ENCODE data around the gene PGAM2. TPM values are rescaled to one million over a fixed set of nuclear protein-coding genes. Genes with fewer than 3 reads are reported as not detected.

PGAM2 gene
- total RNA-seq, 4 donors from 2014 or later: 2.3 to 5.0 TPM; not detected in 2

DNA sequence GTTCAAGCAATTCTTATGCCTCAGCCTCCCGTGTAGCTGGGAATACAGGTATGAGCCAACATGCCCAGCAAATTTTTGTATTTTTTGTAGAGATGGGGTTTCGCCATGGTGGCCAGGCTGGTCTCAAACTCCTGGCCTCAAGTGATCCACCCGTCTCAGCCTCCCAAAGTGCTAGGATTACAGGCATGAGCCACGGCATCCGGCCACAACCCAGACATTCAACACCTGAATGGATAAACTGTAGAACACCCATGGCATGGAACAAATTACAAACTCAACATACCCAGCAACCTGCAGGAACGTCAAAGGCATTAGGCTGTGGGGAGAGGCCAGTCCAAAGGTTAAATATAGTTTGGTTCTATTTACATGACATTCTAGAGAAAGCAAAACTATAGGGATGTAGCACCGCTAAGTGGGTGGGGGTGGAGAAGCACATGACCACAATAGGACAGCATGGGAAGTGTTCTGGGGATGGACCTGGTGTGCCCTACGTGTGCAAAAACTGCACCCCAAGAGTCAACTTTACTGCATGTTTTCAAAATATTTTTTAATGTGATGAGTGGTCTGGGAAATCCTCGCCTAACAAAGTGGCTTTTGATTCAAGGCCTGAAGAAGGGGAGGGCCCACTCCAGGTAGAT is 6.5 kb upstream of the PGAM2 start:
- H3K27me3 ChIP-seq: no peaks in the 10 kb centered on the region
- peaks cover 28% of the 10 kb centered on the region for H3K36me3 ChIP-seq
- WGBS: 71% methylated on average over 9 of the region's 9 CpGs
- no peaks in the 10 kb centered on the region for H3K9me3 ChIP-seq
- H3K27ac ChIP-seq: no peak overlapping the region
- no peak for DNase-seq (ENCODE audit: low spot score in 2 of 2)
- peaks cover 41% of the 10 kb centered on the region for H3K4me1 ChIP-seq
- H3K4me3 ChIP-seq: no peak overlapping the region
- TF ChIP-seq, protein P1, sequence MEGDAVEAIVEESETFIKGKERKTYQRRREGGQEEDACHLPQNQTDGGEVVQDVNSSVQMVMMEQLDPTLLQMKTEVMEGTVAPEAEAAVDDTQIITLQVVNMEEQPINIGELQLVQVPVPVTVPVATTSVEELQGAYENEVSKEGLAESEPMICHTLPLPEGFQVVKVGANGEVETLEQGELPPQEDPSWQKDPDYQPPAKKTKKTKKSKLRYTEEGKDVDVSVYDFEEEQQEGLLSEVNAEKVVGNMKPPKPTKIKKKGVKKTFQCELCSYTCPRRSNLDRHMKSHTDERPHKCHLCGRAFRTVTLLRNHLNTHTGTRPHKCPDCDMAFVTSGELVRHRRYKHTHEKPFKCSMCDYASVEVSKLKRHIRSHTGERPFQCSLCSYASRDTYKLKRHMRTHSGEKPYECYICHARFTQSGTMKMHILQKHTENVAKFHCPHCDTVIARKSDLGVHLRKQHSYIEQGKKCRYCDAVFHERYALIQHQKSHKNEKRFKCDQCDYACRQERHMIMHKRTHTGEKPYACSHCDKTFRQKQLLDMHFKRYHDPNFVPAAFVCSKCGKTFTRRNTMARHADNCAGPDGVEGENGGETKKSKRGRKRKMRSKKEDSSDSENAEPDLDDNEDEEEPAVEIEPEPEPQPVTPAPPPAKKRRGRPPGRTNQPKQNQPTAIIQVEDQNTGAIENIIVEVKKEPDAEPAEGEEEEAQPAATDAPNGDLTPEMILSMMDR (IDR thresholded peaks at IDR 0.05): no peak
- TF ChIP-seq POLR2A (IDR thresholded peaks at IDR 0.05): no peak
- TF ChIP-seq POLR2AphosphoS5 (IDR thresholded peaks at IDR 0.05): no peak
- TF ChIP-seq EP300 (IDR thresholded peaks at IDR 0.05): no peak

DNA sequence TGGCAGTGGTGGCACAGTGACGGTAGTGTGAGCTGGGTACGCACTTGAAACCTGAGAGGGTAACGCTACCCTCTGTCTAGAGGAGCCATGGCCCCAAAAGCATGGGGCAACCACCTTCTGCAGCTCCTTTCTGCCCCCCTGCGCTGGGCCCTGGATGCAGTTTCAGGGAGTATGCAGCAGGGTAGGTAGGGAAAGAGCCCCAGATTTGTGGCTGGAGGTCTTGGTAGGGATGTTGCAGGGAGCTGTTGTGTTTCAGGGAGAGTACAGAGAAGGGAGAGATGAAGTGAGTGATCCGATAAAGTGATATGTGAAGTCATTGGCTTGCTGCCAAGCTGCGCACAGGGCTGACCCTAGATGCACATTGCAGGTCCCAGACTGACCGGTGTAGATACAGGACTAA is 2.7 kb upstream of the PGAM2 start:
- DNase-seq (ENCODE audit: low spot score in 2 of 2): no peak
- TF ChIP-seq POLR2AphosphoS5 (IDR thresholded peaks at IDR 0.05): no peak
- no peak for TF ChIP-seq POLR2A (IDR thresholded peaks at IDR 0.05)
- TF ChIP-seq, protein P1 (IDR thresholded peaks at IDR 0.05): no peak
- no peak for TF ChIP-seq EP300 (IDR thresholded peaks at IDR 0.05)
- Histone ChIP-seq H3K27ac (no peak overlapping the region), H3K4me3 (no peak overlapping the region), H3K27me3 (no peaks in the 10 kb centered on the region), H3K36me3 (peaks cover 3% of the 10 kb centered on the region), H3K9me3 (no peaks in the 10 kb centered on the region), H3K4me1 (peaks cover 43% of the 10 kb centered on the region)
- 71% methylated on average over 7 of the region's 7 CpGs for WGBS

DNA sequence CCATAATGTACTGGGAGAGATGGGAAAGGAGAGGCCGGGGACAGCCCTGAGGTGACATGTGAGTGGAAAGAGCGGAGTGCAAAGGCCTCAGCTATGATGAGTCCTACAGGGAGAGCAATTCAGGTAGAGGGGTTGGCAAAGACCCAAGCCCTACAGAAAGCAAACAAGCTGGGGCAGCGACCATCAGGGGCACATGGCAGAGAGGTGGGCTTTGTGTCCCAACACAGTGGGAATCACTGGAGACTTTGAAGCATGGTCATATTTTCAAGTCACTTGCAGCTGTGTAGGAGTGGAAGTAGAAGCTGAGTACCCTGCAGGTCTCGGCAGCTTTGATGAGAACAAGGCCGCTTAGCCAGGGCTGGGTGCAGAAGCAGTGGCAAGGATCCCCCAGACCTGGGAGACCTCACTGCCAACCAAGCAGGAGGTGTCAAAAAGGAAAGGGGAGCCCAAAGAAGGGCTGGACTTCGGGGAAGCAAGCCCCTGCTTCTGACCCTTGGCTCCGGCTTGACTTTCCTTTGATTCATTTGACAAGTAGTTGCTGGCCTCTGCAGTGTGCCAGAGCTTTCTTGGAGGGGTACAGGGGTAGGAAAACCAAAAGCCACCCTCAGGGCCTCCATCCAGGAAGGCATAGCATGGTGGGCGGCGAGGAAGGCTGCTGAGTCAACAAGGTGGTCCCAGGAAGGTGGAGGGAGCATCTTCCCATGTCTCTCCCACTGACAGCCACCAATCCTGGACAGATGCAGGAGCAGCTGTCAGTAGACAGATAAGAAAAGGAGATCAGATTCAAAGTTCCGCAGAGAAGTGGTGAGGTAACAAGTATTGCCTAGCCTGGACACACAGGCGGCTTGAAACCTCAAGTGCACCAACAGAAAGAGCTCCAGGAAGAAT is 1.9 kb upstream of the PGAM2 start:
- Histone ChIP-seq H3K27me3 (no peaks in the 10 kb centered on the region), H3K36me3 (peaks cover 3% of the 10 kb centered on the region), H3K4me3 (no peak overlapping the region), H3K9me3 (no peaks in the 10 kb centered on the region), H3K4me1 (peaks cover 36% of the 10 kb centered on the region), H3K27ac (no peak overlapping the region)
- TF ChIP-seq EP300 (IDR thresholded peaks at IDR 0.05): no peak
- no peak for TF ChIP-seq POLR2A (IDR thresholded peaks at IDR 0.05)
- TF ChIP-seq, protein P1 (IDR thresholded peaks at IDR 0.05): no peak
- TF ChIP-seq POLR2AphosphoS5 (IDR thresholded peaks at IDR 0.05): no peak
- DNase-seq (ENCODE audit: low spot score in 2 of 2): peak; percentile 55 to 58
- WGBS: 85% methylated on average over 11 of the region's 11 CpGs

DNA sequence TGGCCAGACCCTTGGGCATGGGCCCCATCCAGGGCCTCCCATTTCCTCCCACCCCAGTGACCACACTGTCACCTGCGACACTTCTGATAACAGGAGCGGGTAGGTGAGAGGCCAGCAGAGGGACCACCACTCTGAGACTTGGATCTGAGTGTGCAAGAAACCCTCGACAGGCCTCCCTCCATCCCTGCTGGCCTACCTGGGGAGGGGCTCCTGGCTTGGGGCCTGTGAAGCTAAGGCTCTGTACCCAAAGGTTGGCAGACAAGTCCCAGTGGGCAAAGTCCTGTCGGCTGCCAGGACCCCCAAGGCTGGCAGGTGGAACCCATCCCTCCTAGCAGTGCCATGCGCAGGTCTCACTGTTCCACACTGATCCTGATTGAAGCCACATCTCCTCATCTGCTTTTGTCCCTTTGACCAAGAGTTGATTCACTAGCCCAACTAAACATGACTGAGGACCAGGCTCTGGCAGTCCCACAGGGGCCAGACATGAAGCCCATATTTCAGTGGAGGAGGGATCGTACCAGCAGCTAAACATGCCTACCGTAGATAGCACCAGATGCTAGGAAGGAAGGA is 1.2 kb upstream of the PGAM2 start:
- Histone ChIP-seq H3K36me3 (peaks cover 10% of the 10 kb centered on the region), H3K9me3 (no peaks in the 10 kb centered on the region), H3K27me3 (no peaks in the 10 kb centered on the region), H3K27ac (no peak overlapping the region), H3K4me1 (peaks cover 29% of the 10 kb centered on the region), H3K4me3 (no peak overlapping the region)
- TF ChIP-seq POLR2A (IDR thresholded peaks at IDR 0.05) (no peak), POLR2AphosphoS5 (IDR thresholded peaks at IDR 0.05) (no peak), EP300 (IDR thresholded peaks at IDR 0.05) (no peak)
- TF ChIP-seq, protein P1 (IDR thresholded peaks at IDR 0.05): no peak
- peak; percentile 64 to 72 for DNase-seq (ENCODE audit: low spot score in 2 of 2)
- WGBS: 73% methylated on average over 3 of the region's 7 CpGs

DNA sequence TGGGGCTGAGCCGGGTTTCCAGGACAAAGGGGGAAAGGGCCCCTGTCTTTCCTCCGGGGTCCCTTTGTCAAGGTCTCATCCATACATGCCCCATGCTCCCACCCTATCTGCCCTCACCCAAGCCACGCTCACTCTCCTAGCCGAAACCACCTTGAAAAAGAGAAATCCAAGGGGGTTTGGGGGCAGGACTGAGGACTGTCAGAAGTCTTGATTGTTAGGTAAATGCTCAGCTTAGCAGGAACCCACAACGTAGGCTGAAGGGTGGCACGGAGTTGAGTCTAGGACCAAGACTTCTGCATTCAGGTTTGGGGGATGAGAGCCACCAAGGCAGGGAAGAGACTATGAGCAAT is 719 bp upstream of the PGAM2 start:
- H3K36me3 ChIP-seq: peaks cover 15% of the 10 kb centered on the region
- no peak overlapping the region for H3K27ac ChIP-seq
- no peaks in the 10 kb centered on the region for H3K9me3 ChIP-seq
- peaks cover 24% of the 10 kb centered on the region for H3K4me1 ChIP-seq
- 52% methylated on average over 6 of the region's 6 CpGs for WGBS
- DNase-seq (ENCODE audit: low spot score in 2 of 2): peak; percentile 55 to 72
- no peaks in the 10 kb centered on the region for H3K27me3 ChIP-seq
- no peak overlapping the region for H3K4me3 ChIP-seq
- TF ChIP-seq POLR2A (IDR thresholded peaks at IDR 0.05): no peak
- no peak for TF ChIP-seq POLR2AphosphoS5 (IDR thresholded peaks at IDR 0.05)
- TF ChIP-seq, protein P1 (IDR thresholded peaks at IDR 0.05): no peak
- TF ChIP-seq EP300 (IDR thresholded peaks at IDR 0.05): no peak

All from suprapubic skin (tissue), 4 donors.